ENCODE data around the gene VGLL2.

- TF ChIP-seq CTCF (IDR thresholded peaks at IDR 0.05) (no peak), ZFX (IDR thresholded peaks at IDR 0.05; ENCODE audit: borderline replicate concordance) (no peak)
Observed at GRCh38 chr6:117231466-117231865, 33.9 kb upstream of the VGLL2 start.
